GM20000 (cell line): ENCODE measurements around the gene RSPH10B2.
"Not testable (repeated sequence)": the region's sequence is repeated elsewhere in the genome, so short reads cannot be mapped to it uniquely, and the experiment has no call there.

Source experiments
- DNase-seq: peaks from one replicate; pipeline ENCODE4 v3.0.0; 2012; ENCODE audit warnings: low spot score
- TF ChIP-seq, protein P1 (sequence below): IDR thresholded peaks from 2 replicates; pipeline ENCODE4 v1.5.1; 2012; ENCODE audit warnings: mild to moderate bottlenecking, control low read depth; ENCODE audit errors: extremely low read depth, missing control alignments

Gene RSPH10B2

DNA sequence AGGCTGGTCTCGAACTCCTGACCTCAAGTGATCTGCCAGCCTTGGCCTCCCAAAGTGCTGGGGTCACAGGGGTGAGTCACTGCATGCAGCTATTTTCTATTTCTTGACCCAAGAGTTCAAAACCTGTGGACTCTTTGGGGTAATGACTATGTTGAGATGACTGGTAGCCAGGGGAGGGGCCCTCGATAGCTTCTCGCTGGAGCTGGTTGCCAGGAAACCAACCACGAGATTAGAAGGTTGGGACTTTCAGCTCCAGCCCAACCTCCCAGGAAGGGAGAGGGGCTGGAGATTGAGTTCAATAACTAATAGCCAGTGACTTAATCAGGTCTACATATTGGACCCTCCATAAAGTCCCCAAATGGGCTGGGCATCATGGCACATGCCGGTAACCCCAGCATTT is 43.3 kb downstream of the RSPH10B2 start:
- not testable (repeated sequence) for DNase-seq

GRCh38 chr7:6798047-6798446 is 44.1 kb downstream of the RSPH10B2 start:
- DNase-seq, result not testable (repeated sequence)

- not testable (repeated sequence) for DNase-seq
These were observed 46.0 kb downstream of the RSPH10B2 start for GRCh38 chr7:6799887-6800286.

DNA sequence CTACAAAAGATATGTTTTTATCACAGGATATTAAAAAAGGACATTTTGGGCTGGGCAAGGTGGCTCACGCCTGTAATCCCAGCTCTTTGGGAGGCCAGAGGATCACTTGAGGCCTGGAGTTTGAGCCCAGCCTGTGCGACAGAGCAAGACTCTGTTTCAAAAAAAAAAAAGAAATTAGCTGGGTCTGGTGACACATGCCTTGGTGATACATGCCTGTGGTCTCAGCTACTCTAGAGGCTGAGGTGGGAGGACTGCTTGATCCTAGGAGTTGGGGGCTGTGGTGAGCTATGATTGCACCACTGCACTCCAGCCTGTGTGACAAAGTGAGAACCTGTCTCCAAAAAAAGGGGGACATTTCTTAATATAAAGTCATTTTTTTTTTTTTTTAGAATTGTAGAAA is 46.4 kb downstream of the RSPH10B2 start:
- not testable (repeated sequence) for DNase-seq

GRCh38 chr7:6807393-6807918 is 53.6 kb downstream of the RSPH10B2 start:
- not testable (repeated sequence) for DNase-seq

- not testable (repeated sequence) for DNase-seq
These were observed 54.1 kb downstream of the RSPH10B2 start for GRCh38 chr7:6807959-6808358.

GRCh38 chr7:6813011-6813410 is 59.1 kb downstream of the RSPH10B2 start:
- DNase-seq, result not testable (repeated sequence)

- not testable (repeated sequence) for DNase-seq
These were observed 61.6 kb downstream of the RSPH10B2 start for GRCh38 chr7:6815470-6815869.

GRCh38 chr7:6821622-6822021 is 67.7 kb downstream of the RSPH10B2 start:
- not testable (repeated sequence) for DNase-seq

GRCh38 chr7:6825236-6826125 is 71.6 kb downstream of the RSPH10B2 start:
- not testable (repeated sequence) for DNase-seq

DNA sequence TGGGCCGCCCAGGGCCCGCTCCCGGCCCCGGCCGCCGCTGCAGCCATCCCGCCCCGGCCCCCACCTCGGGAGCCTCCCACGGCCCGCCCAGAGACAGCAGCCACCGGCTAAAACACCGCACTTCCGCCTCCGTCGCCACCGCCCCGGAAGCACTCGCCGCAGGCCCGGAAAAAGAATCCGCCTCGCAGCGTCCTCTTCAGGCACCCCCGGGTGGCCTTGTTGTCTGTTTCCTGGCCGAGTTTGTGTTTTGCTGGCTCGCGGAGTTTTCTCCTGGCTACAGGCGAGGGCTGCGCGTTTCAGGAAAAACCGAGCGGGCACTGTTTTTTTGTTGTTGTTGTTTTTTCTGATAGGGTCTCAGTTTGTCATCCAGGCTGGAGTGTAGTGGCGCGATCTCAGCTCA is 72.2 kb downstream of the RSPH10B2 start, which contains the start of gene CCZ1B:
TSS of gene CCZ1B (minus strand) at position 125 of the 400 bp plus-strand sequence. CDS start at position 47, 78 bp downstream.
- DNase-seq, result not testable (repeated sequence)
- TF ChIP-seq, protein P1, sequence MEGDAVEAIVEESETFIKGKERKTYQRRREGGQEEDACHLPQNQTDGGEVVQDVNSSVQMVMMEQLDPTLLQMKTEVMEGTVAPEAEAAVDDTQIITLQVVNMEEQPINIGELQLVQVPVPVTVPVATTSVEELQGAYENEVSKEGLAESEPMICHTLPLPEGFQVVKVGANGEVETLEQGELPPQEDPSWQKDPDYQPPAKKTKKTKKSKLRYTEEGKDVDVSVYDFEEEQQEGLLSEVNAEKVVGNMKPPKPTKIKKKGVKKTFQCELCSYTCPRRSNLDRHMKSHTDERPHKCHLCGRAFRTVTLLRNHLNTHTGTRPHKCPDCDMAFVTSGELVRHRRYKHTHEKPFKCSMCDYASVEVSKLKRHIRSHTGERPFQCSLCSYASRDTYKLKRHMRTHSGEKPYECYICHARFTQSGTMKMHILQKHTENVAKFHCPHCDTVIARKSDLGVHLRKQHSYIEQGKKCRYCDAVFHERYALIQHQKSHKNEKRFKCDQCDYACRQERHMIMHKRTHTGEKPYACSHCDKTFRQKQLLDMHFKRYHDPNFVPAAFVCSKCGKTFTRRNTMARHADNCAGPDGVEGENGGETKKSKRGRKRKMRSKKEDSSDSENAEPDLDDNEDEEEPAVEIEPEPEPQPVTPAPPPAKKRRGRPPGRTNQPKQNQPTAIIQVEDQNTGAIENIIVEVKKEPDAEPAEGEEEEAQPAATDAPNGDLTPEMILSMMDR, result peak; percentile 13

DNA sequence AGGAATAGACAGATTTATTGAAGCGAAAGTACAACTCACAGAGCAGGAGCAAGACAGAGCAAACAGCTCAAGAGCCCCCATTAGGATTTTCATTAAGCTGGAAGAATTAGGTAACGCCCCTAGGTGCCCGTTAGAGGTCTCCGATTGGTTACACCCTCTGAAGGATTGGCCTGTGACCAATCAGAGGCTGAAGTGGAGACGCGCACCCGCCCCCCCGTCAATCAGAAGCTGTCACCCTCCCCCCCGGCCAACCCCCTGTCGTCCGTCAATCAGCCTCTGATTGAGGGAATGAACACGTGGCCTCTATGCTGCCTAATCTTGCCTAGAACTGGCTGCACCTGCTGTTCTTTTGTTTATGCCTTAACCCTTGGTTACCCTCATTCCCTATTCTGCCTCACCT is 73.3 kb downstream of the RSPH10B2 start:
- DNase-seq, result not testable (repeated sequence)

DNA sequence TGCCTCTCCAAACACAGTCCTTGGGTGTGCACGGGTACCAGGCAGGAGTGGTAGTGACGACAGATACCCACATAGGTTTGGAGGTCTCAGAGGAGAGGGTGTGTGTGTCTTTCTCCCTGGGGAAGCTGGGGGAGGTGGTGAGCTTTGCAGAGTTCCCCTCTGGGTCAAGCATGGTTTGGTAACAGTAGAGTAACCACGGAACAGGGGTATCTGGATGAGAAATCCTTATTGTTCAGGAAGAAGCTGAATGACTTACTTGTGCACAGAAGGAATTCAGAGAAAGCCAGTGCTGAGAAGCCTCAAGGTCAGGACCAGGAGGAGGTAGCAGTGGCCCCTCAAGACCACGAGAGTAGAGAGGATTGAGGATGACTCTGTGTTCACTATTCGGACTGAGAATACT is 75.7 kb downstream of the RSPH10B2 start:
- DNase-seq, result not testable (repeated sequence)

DNA sequence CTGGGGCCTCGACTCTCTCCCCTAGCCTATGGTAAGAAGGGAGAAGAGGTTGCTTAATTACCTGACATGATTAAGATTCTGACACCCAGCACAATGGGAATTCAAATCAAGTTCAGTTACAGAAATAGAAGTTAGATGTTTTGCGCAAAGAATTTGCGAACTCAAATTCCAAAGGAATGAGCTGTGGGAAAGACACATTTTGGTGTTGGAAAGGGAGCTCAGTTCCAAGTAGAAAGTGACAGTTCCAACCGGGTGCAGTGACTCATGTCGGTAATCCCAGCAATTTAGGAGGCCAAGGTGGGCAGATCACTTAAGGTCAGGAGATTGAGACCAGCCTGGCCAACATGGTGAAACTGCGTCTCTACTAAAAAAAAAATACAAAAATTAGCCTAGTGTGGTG is 76.1 kb downstream of the RSPH10B2 start:
- not testable (repeated sequence) for DNase-seq

DNA sequence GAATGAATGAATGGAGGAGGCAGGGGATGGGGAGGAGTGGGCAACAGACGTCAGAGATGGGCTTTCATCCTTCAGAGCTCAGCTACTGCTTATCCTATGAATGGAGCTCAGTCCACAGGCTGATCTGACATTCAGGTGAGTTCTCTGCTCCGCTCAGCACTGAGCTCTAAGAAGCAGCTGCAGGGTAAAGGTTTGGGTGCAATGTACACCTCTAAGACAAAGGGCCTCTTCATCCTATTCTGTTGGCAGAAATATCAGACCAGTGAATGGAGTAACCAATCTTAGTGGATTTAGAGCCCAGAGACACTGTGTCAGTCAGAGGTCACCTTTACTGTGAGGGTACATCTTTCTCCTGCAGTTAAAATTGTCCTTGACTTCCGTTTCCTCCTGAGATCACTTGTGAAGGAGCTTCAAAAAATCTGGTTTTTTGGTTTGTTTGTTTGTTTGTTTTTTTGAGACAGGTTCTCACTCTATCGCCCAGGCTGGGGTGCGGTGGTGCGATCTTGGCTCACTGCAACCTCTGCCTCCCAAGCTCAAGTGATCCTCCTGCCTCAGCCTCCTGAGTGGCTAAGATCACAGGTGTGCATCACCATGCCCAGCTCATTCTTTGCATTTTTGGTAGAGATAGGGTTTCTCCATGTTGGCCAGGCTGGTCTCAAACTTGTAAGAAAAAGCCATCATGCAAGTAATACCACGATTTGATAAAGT is 77.3 kb downstream of the RSPH10B2 start:
- no peak for DNase-seq
- TF ChIP-seq, protein P1, result no peak
